BE2C (cell line): ENCODE results near the gene E2F3. TPM values are rescaled to one million over a fixed set of nuclear protein-coding genes. Genes with fewer than 3 reads are reported as not detected.
A peak's percentile ranks its signal among the peaks of the same experiment; 100 is the strongest.

Experiments used
- DNase-seq: peaks from one replicate; pipeline ENCODE4 v3.0.0-alpha.2; 2020
- H3K27me3 ChIP-seq: fragments of 250-450 bp; sonication (Bioruptor Pico); 2 replicates; pipeline ENCODE4 v1.5.1; 2020; ENCODE audit warnings: mild to moderate bottlenecking
- H3K36me3 ChIP-seq: fragments of 250-450 bp; sonication (Bioruptor Pico); 2 replicates; pipeline ENCODE4 v1.5.1; 2020; ENCODE audit warnings: mild to moderate bottlenecking
- H3K4me1 ChIP-seq: fragments of 250-450 bp; sonication (Bioruptor Pico); 2 replicates; pipeline ENCODE4 v1.5.1; 2020
- H3K4me3 ChIP-seq: 2 replicates; pipeline ENCODE4 v1.5.1; 2011; ENCODE audit warnings: low read depth, low read length
- H3K9me3 ChIP-seq: fragments of 250-450 bp; sonication (Bioruptor Pico); 2 replicates; pipeline ENCODE4 v1.5.1; 2020
- polyA plus RNA-seq: library from polyadenylated mRNA; unstranded; fragments of >200 nt; gene quantifications from one replicate; pipeline ENCODE4 v1.2.1, GENCODE V29; 2012; ENCODE audit warnings: low read depth, missing spikeins; ENCODE audit not compliant: insufficient read length, insufficient read depth
- TF ChIP-seq, protein P1 (sequence below): IDR thresholded peaks from 2 replicates; pipeline ENCODE4 v1.5.1; 2012; ENCODE audit warnings: mild to moderate bottlenecking, low read depth, low read length

E2F3 gene
- polyA plus RNA-seq, result 10.8 TPM

DNA sequence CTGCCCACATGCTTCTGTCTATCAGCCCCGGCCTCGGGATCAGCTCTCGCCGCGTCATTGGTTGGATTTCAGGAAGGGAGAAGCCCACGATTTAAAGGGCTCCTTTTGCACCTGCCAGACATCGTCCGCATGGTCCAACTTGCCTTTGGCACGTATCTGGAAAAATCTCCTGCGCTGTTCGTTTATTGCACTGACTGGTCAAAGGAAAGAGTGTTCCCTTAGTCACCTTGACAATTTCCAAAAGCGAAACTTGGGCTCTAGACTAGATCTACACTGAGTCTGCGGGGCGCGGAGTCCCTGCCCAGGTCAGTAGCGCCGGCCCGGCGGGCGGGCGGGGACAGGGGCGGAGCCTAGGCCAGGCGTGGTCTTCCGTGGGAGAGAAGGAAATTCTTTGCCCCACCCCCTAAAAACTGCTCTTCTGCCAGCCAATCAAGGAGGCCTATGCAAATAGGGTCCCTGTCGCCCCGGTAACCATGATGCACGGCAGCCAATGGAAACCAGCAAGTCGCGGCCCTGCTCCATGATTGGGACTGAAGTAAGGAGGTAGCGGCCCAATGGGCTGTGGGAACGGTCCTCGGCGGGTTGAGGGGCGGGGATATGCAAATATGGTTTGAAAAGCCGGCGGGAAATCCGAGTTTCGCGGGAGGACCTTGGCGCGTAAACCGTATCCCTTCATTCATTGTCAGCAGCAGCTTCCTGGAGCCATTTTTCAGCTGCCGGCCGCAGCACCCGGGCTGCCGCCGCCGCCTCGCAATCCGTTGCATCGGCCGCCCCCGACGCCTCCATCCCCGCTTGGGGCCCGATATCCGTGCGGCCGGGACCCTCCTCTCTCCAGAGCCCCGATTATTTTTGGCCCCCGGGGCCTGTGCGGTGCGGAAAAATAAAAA is at the start of gene E2F3:
TSS of gene E2F3 (plus strand) at position 675 of the 887 bp plus-strand sequence. CDS start 354 bp downstream, outside the sequence.
- TF ChIP-seq, protein P1, sequence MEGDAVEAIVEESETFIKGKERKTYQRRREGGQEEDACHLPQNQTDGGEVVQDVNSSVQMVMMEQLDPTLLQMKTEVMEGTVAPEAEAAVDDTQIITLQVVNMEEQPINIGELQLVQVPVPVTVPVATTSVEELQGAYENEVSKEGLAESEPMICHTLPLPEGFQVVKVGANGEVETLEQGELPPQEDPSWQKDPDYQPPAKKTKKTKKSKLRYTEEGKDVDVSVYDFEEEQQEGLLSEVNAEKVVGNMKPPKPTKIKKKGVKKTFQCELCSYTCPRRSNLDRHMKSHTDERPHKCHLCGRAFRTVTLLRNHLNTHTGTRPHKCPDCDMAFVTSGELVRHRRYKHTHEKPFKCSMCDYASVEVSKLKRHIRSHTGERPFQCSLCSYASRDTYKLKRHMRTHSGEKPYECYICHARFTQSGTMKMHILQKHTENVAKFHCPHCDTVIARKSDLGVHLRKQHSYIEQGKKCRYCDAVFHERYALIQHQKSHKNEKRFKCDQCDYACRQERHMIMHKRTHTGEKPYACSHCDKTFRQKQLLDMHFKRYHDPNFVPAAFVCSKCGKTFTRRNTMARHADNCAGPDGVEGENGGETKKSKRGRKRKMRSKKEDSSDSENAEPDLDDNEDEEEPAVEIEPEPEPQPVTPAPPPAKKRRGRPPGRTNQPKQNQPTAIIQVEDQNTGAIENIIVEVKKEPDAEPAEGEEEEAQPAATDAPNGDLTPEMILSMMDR, result no peak
- Histone ChIP-seq H3K36me3 (peaks cover 11% of the 10 kb centered on the region), H3K4me1 (no peaks in the 10 kb centered on the region), H3K4me3 (peak within 1 kb of the TSS; percentile 96), H3K27me3 (no peaks in the 10 kb centered on the region), H3K9me3 (no peaks in the 10 kb centered on the region)
- DNase-seq, result peak; percentile 99

DNA sequence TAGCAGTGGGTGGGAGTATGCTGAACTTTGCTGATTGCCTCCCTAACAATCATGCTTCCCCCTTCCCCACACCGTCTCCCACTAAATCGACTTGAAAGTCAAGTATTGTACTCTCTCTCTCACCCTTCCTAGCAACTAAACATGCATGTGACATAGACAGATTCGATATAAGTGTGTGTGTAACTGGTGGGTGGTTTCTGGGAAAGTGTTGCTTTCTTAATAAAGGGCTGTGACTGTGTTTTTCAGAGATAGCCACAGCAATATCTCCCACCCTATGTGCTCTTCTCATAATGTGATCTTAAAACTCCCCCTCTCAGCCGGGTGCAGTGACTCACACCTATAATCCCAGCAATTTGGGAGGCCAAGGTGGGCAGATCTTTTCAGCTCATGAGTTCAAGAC is 49.3 kb upstream of the E2F3 start:
- H3K4me1 ChIP-seq, result no peaks in the 10 kb centered on the region
- no peak for DNase-seq
- H3K9me3 ChIP-seq, result no peaks in the 10 kb centered on the region; the same call in 1 of the 2 replicates
- TF ChIP-seq, protein P1, result no peak
- no peaks in the 10 kb centered on the region; the same call in 1 of the 2 replicates for H3K27me3 ChIP-seq
- H3K36me3 ChIP-seq, result no peaks in the 10 kb centered on the region
- H3K4me3 ChIP-seq, result no peak overlapping the region

DNA sequence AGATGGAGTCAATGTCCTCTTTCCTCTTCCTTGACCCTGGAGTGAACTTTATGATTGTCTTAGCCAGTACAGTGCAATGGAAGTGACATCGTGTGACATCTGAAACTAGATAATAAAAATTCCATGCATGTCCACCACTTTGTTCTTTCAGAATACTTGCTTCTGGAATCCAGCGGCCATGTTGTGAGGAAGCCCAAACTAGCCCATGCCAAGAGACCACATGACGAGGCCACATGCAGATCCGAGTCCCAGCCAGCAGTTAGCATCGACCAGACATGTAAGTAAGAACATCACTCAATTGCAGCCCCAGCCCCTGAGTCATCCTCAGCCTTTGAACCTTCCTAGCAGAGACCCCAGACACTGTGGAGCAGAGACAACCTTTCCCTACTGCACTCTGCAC is 48.5 kb upstream of the E2F3 start:
- H3K4me1 ChIP-seq, result no peaks in the 10 kb centered on the region
- TF ChIP-seq, protein P1, result no peak
- H3K36me3 ChIP-seq, result no peaks in the 10 kb centered on the region
- H3K4me3 ChIP-seq, result no peak overlapping the region
- DNase-seq, result no peak
- H3K27me3 ChIP-seq, result no peaks in the 10 kb centered on the region; the same call in 1 of the 2 replicates
- H3K9me3 ChIP-seq, result no peaks in the 10 kb centered on the region; the same call in 1 of the 2 replicates

DNA sequence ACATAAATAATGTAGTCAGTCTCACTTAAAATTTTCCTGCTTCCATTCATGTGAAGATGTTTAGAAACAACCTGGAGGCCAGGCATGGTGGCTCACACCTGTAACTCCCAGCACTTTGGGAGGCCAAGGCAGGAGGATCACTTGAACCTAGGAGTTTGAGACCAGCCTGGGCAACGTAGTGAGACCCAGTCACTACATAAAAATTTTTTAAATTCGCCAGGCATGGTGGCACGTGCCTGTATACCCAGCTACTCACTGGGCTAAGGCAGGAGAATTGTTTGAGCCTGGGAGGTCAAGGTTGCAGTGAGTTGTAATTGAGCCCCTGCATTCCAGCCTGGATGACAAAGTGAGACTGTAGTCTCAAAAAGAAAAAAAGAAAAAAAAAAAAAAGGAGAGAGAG is 47.3 kb upstream of the E2F3 start:
- Histone ChIP-seq H3K4me3 (no peak overlapping the region), H3K9me3 (no peaks in the 10 kb centered on the region; the same call in 1 of the 2 replicates), H3K27me3 (no peaks in the 10 kb centered on the region), H3K4me1 (no peaks in the 10 kb centered on the region), H3K36me3 (no peaks in the 10 kb centered on the region)
- TF ChIP-seq, protein P1, result no peak
- DNase-seq, result no peak

DNA sequence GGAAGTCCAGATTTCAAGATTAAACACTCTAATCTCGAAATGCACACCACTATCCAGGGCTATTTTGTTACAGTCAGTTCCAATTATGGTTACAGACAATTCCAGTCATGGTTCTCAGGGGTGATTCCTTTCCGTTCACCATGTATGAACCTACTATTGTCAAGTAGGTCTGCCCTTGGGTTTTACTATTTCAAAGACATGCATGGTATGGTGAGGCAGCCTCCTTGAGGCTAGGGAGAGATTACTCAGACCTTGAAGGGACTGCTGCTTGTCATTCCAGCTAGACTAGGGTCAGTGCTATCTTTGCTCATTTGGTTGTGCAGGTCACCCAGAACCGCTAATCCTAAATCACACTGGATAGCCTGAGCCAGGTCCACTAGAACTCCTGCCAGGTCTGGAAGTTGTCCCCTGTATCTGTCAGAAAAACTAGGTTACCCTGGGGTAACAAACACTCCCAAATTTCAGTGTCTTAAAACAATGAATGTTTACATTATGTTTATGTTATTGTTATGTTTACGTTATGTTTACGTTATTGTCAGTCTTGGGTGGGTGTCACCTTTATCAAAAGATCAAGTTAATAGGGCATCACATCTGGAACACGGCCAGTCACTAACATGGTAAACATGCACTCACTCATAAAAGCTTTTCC is 41.1 kb upstream of the E2F3 start:
- no peaks in the 10 kb centered on the region for H3K4me1 ChIP-seq
- no peak for DNase-seq

More for the DNA sequence above, 41.1 kb upstream of the E2F3 start:
- no peak overlapping the region for H3K4me3 ChIP-seq
- H3K27me3 ChIP-seq, result peaks cover 13% of the 10 kb centered on the region
- no peaks in the 10 kb centered on the region for H3K36me3 ChIP-seq
- no peaks in the 10 kb centered on the region for H3K9me3 ChIP-seq
- TF ChIP-seq, protein P1, result no peak
